ENCODE data around the gene TFAM.

TFAM gene

DNA sequence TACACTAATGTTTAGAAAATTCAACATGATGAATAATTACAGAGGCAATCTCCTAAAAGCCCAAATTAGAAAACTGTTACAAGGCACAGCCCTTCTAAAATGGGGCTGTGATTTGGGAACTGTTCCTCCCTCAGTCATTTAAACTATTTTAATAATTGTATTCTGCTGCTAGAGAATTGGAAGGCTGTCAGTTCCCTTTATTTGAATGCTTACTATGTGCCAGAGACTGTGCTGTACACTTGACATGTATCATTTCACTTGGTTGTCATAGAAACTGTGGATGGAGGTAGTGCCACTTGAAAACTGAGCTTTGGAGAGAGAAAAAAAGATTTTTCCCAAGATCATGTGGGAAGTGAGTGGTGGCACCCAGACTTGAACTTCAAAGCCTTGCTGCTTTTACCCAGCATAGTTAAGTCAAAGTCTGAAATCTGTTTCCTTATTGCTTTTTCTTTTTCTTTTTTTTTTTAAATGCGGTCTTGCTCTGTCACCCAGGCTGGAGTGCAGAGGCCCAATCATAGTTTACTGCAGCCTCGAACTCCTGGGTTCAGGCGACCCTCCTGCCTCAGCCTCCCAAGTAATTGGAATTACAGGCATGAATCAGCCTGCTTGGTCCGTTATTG is 26.8 kb upstream of the TFAM start:
- H3K4me3 ChIP-seq (ENCODE audit: low read depth, low read length): no peak overlapping the region
- POLR2A ChIA-PET: no interaction called here
- TF ChIP-seq, protein P1, sequence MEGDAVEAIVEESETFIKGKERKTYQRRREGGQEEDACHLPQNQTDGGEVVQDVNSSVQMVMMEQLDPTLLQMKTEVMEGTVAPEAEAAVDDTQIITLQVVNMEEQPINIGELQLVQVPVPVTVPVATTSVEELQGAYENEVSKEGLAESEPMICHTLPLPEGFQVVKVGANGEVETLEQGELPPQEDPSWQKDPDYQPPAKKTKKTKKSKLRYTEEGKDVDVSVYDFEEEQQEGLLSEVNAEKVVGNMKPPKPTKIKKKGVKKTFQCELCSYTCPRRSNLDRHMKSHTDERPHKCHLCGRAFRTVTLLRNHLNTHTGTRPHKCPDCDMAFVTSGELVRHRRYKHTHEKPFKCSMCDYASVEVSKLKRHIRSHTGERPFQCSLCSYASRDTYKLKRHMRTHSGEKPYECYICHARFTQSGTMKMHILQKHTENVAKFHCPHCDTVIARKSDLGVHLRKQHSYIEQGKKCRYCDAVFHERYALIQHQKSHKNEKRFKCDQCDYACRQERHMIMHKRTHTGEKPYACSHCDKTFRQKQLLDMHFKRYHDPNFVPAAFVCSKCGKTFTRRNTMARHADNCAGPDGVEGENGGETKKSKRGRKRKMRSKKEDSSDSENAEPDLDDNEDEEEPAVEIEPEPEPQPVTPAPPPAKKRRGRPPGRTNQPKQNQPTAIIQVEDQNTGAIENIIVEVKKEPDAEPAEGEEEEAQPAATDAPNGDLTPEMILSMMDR (IDR thresholded peaks at IDR 0.05; ENCODE audit: insufficient read depth, low read length, missing control alignments): no peak
- CTCF ChIA-PET: interaction anchor here (0.6 kb wide), 1 partner anchor 250 kb away, joined by 6 read pairs; no protein-coding TSS in a partner anchor
- DNase-seq (ENCODE audit: low read depth, low spot score): no peak

DNA sequence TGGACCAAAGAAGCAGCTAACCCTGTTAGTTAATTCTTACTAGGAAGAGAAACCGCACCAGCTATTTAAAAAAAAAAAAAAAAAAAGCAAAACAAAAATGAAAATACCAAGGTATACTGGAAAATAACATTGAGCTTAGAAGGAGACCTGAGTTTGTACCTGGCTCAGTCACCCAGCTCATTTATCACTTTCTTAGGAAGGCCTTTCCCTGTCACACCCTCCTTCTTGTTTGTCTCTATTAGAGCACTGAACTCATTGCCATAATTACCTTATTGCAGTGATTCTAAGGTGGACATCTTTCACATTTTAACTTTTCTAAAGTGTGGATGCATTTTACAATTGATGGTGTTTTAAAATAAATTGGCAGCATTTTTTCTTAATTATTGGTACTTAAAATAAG is 26.3 kb upstream of the TFAM start:
- H3K4me3 ChIP-seq (ENCODE audit: low read depth, low read length): no peak overlapping the region
- TF ChIP-seq, protein P1 (IDR thresholded peaks at IDR 0.05; ENCODE audit: insufficient read depth, low read length, missing control alignments): no peak
- no peak for DNase-seq (ENCODE audit: low read depth, low spot score)
- ChIA-PET POLR2A (no interaction called here), CTCF (no interaction called here)

DNA sequence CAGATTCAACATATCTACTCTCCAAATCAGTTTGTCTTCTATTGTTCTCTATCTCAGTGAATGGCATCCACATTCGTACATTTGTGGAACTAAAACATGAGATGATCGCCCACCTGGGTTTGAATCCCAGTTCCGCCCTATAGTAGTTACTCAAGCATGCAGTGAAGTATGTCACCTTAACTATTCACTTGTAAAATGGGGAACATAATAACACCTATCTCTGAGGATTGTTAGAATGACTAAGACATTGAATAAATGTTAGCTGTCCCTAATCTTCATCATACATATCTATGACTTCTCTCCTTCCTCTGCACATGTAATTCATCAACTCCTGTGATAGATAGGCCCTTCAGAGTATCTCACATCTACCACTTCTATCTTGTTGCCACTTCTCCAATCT is 25.7 kb upstream of the TFAM start:
- no peak for DNase-seq (ENCODE audit: low read depth, low spot score)
- TF ChIP-seq, protein P1 (IDR thresholded peaks at IDR 0.05; ENCODE audit: insufficient read depth, low read length, missing control alignments): no peak
- no peak overlapping the region for H3K4me3 ChIP-seq (ENCODE audit: low read depth, low read length)
- ChIA-PET CTCF (interaction anchor here (1.2 kb wide), 1 partner anchor 14 kb away, joined by 3 read pairs; no protein-coding TSS in a partner anchor), POLR2A (no interaction called here)

DNA sequence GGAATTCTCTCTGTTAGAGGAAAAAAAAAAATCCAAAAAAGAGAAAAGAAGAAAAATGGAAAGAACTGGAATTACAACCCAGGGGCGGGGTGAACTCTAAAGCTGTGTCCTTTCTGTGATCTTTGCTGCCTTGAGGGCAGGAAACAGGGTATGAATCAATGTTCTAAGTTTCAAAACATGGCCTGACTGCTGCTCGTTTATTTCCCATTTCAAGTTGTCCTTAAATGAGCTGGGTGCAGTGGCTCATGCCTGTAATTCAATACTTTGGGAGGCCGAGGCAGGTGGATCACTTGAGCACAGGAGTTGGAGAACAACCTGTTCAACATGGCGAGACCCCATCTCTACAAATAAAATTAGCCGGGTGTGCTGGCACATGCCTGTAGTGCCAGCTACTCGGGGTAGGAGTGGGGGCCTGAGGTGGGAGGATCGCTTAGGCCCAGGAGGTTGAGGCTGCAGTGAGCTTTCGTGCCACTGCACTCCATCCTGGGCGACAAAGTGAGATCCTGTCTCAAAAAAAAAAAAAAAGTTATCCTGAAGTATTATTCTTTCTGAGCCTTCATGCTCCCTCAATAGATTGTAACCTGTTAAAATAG is 24.7 kb upstream of the TFAM start:
- TF ChIP-seq, protein P1 (IDR thresholded peaks at IDR 0.05; ENCODE audit: insufficient read depth, low read length, missing control alignments): no peak
- no peak for DNase-seq (ENCODE audit: low read depth, low spot score)
- CTCF ChIA-PET: interaction anchor here (0.7 to 1.2 kb wide), 2 partner anchors 13 to 64 kb away, joined by 3 read pairs; no protein-coding TSS in a partner anchor
- POLR2A ChIA-PET: no interaction called here
- H3K4me3 ChIP-seq (ENCODE audit: low read depth, low read length): no peak overlapping the region

DNA sequence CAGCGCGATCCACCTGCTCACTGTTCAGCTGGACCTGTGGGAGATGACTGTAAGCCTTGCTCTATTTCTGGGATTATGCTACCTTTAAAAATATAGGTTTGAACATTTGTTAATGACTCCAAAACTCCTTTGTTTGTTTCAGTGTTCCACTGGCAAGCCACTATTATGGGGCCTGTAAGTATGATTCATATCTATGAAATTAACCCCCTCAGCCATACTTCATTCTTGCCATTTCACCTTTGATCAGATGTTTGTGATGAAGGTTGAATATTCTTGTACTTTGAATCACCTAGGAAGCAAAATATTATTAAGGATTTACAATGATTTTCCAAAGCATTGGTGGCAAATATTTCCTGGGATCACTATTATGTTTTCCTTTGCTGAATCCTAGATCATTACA is 23.9 kb upstream of the TFAM start:
- H3K4me3 ChIP-seq (ENCODE audit: low read depth, low read length): no peak overlapping the region
- POLR2A ChIA-PET: no interaction called here
- DNase-seq (ENCODE audit: low read depth, low spot score): no peak
- CTCF ChIA-PET: no interaction called here
- TF ChIP-seq, protein P1 (IDR thresholded peaks at IDR 0.05; ENCODE audit: insufficient read depth, low read length, missing control alignments): no peak

DNA sequence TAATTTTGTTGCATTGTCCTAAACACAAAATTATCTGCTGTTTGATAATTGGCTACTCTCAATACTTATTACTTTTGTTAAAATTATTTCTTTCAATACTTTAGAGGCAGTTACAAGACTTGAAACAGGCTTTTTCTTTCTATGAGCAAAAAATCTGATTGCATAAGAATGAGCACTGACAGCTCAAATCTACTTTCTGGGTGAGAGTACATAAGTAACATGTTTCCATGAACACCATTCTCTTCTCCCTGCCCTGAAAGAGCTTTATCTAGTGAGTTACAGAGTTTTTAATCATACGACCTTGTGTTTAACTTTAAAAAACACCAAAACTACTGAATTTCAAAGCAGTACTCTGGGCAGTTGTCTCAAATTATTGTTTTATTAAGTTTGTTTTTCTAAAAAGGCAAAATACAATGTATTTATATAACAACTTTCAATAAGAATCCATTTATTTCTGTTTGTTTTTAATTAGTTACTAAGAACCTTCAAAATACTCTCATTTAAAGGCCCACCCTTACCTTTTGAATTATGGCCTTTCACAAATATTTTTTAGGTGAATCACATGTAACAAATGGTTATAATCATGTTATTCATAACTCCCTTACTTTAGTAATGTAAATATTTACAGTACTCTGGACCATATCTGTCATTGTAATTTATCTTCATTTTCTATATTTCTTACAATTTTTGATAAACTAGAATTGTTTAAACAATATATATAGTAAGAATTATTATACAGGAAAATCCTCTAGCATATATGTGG is 23.0 kb upstream of the TFAM start:
- CTCF ChIA-PET: no interaction called here
- POLR2A ChIA-PET: no interaction called here
- TF ChIP-seq, protein P1 (IDR thresholded peaks at IDR 0.05; ENCODE audit: insufficient read depth, low read length, missing control alignments): no peak
- H3K4me3 ChIP-seq (ENCODE audit: low read depth, low read length): no peak overlapping the region
- DNase-seq (ENCODE audit: low read depth, low spot score): no peak

All from AG04449 (cell line).